Activated CD4-positive, alpha-beta T cell treated with anti-CD3 and anti-CD28 coated beads, Interleukin-2, Interleukin-6, amounts not matched to agents 100 ng/mL and 50 ng/mL, durations not matched to agents 16 hours and 8 hours (primary cell): ENCODE data around the gene TMPRSS15.

Experiments
- DNase-seq: peaks from one replicate; pipeline ENCODE4 v3.0.0-alpha.2; 2020

Gene TMPRSS15

GRCh38 chr21:18340387-18340942 lies 63.1 kb downstream of the TMPRSS15 start:
- no peak for DNase-seq

DNA sequence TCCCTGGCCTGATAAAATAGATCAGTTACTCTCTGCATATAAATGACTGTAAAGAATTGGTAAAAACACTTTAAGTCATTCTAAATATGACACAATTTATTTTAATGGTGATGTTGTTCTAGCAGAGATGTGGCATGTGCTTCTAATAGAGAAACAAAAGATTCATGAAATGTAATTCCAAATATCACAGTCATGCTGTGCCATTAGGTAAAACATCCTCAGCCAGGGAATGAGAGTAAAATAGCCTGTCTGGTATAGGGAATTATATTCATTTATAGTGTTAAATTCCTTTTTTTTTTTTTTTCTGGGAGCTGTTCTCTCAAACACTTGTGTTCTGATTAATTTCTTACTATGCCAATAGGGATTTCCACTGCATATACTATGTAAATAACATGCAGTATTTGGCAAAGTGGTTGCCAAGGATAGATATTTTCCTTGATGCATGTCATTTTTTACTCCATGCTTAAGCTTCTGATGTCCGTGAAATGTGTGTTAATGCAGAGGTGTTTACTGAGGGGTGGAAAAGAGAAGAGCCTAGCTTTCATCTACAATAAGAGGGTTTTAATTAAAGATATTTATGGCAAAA lies 67.8 kb downstream of the TMPRSS15 start:
- DNase-seq = no peak

DNA sequence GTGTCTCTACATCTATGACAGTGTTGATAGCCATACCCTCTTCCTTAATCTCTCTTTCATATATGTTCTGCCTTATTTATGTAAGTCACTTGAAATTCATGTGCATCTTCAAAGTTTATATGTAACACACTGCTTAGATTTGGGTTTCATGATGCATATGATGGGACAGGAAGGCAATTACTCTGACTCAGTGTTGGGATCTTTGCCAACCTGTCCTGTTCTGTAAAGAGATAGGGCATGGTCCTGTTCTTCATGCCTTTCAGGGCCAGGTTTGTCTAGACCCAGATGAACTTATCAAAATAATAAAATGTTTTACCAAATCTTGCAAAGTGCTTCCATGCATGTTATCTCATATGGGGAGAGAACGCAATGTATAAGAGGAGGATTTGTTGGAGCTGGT lies 69.5 kb downstream of the TMPRSS15 start:
- DNase-seq = no peak

- DNase-seq = no peak
Measured at GRCh38 chr21:18318156-18318555, 85.4 kb downstream of the TMPRSS15 start.

- DNase-seq = no peak
Measured at GRCh38 chr21:18298228-18298627, 105.4 kb downstream of the TMPRSS15 start.

DNA sequence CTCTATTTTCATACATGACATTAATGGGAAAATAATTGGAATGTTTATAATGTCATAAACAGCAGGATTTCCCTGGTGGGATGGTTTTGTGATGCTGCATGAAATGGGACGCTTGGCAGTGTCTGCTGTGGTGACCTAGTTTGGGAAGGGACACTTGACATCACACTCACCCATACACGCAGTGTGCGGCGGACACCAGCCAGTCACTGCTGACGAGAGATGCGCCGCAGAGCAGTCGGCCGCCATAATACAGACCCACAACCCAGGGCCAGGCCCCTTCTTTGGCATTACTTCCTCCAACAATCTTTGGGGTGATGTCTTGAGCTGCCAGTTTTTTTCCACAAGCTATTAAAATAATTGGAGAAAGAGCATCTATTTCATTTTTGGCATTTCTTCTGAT lies 109.5 kb downstream of the TMPRSS15 start:
- DNase-seq = no peak

- DNase-seq = no peak
Measured at GRCh38 chr21:18289876-18290275, 113.7 kb downstream of the TMPRSS15 start.

DNA sequence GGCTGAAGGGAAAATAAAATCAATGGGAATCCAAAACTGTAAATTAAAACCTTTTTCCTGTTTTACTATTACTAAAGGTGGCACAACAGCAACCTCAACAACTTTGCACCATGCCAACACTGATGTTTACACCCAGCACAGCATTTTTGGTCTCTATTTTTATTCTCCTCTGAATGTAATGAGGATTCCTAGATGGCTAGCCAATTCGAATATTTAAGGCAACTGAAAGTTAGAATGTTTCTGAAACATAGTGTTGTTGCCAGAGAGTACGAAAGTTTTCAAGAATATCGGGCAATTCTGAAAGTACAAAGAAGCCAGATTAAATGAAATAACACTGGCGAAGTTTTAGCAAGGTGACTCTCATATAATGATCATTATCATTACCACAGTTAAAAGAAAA lies 118.2 kb downstream of the TMPRSS15 start:
- DNase-seq = no peak

GRCh38 chr21:18275781-18276180 lies 127.8 kb downstream of the TMPRSS15 start:
- no peak for DNase-seq

DNA sequence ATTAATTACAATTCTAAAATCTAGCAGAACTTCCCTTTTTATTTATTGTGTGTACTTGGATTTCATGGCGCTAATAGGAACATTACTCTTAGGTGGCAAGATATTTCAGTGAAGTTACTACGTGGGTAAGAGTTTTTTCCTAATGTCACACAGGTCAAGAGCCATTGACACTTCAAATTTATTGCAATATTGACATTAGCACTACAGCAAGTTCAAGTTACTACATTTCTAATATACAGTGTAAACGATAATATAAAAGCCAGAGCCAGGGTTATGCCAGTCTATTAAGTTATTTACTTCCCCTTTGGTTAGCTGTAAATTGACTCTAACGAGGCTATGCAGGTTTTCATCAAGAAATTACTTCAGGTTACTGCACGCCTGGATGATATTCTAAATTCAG lies 129.2 kb downstream of the TMPRSS15 start:
- DNase-seq = no peak

GRCh38 chr21:18273400-18273799 lies 130.2 kb downstream of the TMPRSS15 start:
- DNase-seq = no peak

DNA sequence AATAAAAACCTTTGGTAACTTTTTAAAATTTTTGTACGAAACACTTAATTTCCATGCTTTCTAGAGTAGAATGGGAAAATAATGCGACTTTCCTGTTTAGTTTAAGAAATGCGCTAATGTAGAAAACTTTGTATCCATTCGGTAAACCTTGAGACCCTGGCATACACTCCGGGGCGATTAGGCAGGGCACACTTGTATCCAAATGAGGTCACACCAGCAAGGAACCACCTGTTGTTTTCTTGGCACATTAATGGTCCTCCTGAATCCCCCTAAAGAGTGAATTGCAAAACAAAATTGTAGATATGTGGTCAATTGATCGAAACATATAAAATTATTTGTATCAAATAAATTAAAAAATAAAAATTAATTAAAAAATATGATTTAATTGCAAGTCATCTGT lies 133.7 kb downstream of the TMPRSS15 start:
- no peak for DNase-seq

- no peak for DNase-seq
Measured at GRCh38 chr21:18268906-18269305, 134.7 kb downstream of the TMPRSS15 start.

GRCh38 chr21:18267496-18267895 lies 136.1 kb downstream of the TMPRSS15 start:
- no peak for DNase-seq

- DNase-seq = no peak
Measured at GRCh38 chr21:18265944-18266343, 137.6 kb downstream of the TMPRSS15 start.

GRCh38 chr21:18253799-18254198 lies 149.8 kb downstream of the TMPRSS15 start:
- DNase-seq = no peak

DNA sequence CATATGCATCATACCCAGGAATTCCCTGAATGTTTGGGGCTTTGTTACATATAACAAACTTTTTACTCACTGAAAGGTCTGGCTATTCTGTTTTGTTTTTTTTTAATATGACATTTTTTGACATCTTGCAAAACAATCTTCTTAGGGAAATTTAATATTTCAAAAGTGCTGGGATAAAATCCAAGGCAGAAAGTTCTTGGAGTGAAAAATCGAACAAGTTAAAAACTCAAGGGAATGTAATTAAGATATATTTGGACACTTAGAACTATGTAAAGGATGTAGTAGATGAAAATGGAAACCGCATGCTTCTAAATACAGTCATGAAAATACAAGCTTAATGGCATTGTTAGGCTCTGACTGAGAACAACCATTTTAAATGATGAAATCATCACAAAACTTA lies 150.4 kb downstream of the TMPRSS15 start:
- no peak for DNase-seq

- DNase-seq = no peak
Measured at GRCh38 chr21:18252680-18253079, 150.9 kb downstream of the TMPRSS15 start.

DNA sequence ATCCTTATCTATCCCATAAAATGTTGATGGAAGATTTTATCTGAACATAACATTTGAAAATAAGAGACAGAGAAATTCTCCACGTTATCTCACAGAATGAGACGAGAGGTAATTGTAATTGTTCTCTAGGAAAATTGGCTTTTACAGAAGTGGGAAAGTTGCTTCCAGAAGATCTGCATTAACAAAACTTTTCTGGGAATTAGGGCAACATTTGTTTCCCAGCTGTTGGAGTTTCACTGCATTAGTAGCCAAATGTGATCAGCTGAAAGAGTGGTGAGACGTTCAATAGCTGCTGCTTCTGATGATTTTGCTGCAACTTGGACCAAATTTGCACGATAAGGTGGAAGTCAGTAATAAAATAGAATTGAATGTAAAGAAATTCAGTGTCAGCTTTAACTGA lies 151.3 kb downstream of the TMPRSS15 start:
- no peak for DNase-seq

- no peak for DNase-seq
Measured at GRCh38 chr21:18251065-18251464, 152.5 kb downstream of the TMPRSS15 start.

GRCh38 chr21:18249672-18250071 lies 153.9 kb downstream of the TMPRSS15 start:
- DNase-seq = no peak

DNA sequence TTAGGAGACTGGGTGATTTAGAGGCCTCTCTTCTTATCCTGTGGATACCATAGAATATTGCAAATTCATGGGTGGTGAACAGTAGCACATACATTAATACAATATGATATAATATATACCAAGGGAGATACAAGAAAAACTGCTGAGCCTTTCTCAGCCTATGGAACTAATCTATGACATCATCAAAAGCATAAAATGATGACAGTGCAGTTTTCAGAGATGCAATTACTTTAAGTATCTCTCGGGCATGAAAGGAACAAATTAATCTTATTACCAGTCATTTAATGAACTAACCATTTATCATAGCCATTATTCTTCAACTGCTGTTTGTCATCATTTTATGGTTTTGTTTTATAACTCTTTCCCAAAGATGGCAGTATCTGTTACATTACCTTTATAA lies 155.4 kb downstream of the TMPRSS15 start:
- DNase-seq = no peak

GRCh38 chr21:18245464-18245967 lies 158.1 kb downstream of the TMPRSS15 start:
- no peak for DNase-seq

- DNase-seq = no peak
Measured at GRCh38 chr21:18244671-18245463, 158.7 kb downstream of the TMPRSS15 start, which contains the start of gene CHODL. CHODL (plus strand) TSS chr21:18244833; CDS start chr21:18245224, 391 bp downstream.
